OCI-LY3 (cell line): ENCODE measurements around the gene CEBPE.

Source experiments
- H2AFZ ChIP-seq: fragments of 200-600, 300-600 bp; shearing (Covaris generic); 2 replicates; pipeline ENCODE4 v1.6.0; 2014; ENCODE audit warnings: antibody characterized with exemption, low read depth, low read length
- H3K27ac ChIP-seq: fragments of 200-600, 300-600 bp; sonication (generic); 2 replicates; pipeline ENCODE4 v1.5.1; 2014; ENCODE audit warnings: mild to moderate bottlenecking, low read length, moderate library complexity, mixed read lengths
- H3K27me3 ChIP-seq: fragments of 200-600, 300-600 bp; sonication (generic); 2 replicates; pipeline ENCODE4 v1.6.1; 2014; ENCODE audit warnings: low read depth, low read length, mixed read lengths
- H3K36me3 ChIP-seq: fragments of 200-600, 300-600 bp; sonication (generic); replicated peaks from 2 replicates; pipeline ENCODE3; 2014; ENCODE audit warnings: low read depth, low read length, mixed read lengths
- H3K4me1 ChIP-seq: fragments of 300-600, 200-600 bp; sonication (generic); 2 replicates; pipeline ENCODE4 v1.6.1; 2014; ENCODE audit warnings: low read length, mixed read lengths
- H3K4me2 ChIP-seq: fragments of 200-600, 300-600 bp; sonication (generic); 2 replicates; pipeline ENCODE4 v1.6.1; 2014; ENCODE audit warnings: low read length, mixed read lengths
- H3K4me3 ChIP-seq: fragments of 300-600, 200-600 bp; sonication (generic); 2 replicates; pipeline ENCODE4 v1.5.1; 2014; ENCODE audit warnings: antibody characterized with exemption, mild to moderate bottlenecking, low read length, moderate library complexity
- H3K79me2 ChIP-seq: fragments of 300-600, 200-600 bp; shearing (Covaris generic); 2 replicates; pipeline ENCODE4 v1.6.1; 2014; ENCODE audit warnings: mild to moderate bottlenecking, low read length, mixed read lengths
- H3K9ac ChIP-seq: fragments of 300-600, 200-600 bp; shearing (Covaris generic); 2 replicates; pipeline ENCODE4 v1.6.0; 2014; ENCODE audit warnings: mild to moderate bottlenecking, low read length, moderate library complexity
- H3K9me3 ChIP-seq: fragments of 200-600, 300-600 bp; shearing (Covaris generic); 2 replicates; pipeline ENCODE4 v1.6.1; 2014; ENCODE audit warnings: low read length, mixed read lengths; ENCODE audit not compliant: insufficient read depth
- H4K20me1 ChIP-seq: fragments of 200-600, 300-600 bp; sonication (generic); 2 replicates; pipeline ENCODE4 v1.6.1; 2016; ENCODE audit warnings: low read length, mixed read lengths; ENCODE audit not compliant: insufficient read depth
- CTCF ChIP-seq: fragments of 200-600, 300-600 bp; sonication (generic); IDR thresholded peaks from 2 replicates; pipeline ENCODE4 v1.5.1; 2014; ENCODE audit warnings: antibody characterized with exemption, low read length, low read depth
- EZH2phosphoT487 ChIP-seq: fragments of 200-600 bp; shearing (Covaris generic); IDR thresholded peaks from 2 replicates; pipeline ENCODE4 v1.6.1; 2018; ENCODE audit warnings: antibody characterized with exemption, mixed run types, low read depth

CEBPE gene

GRCh38 chr14:23147676-23148075, 28.6 kb upstream of the CEBPE start:
- Histone ChIP-seq H3K9ac (no peak overlapping the region), H3K4me3 (no peak overlapping the region), H3K4me2 (no peak overlapping the region), H2AFZ (no peak overlapping the region), H3K36me3 (no peaks in the 10 kb centered on the region), H4K20me1 (no peaks in the 10 kb centered on the region), H3K27me3 (peaks cover 33% of the 10 kb centered on the region), H3K27ac (no peak overlapping the region), H3K9me3 (no peaks in the 10 kb centered on the region), H3K4me1 (no peaks in the 10 kb centered on the region), H3K79me2 (no peaks in the 10 kb centered on the region)
- TF ChIP-seq EZH2phosphoT487, result no peak
- TF ChIP-seq CTCF, result no peak

- Histone ChIP-seq H3K9ac (no peak overlapping the region), H3K36me3 (no peaks in the 10 kb centered on the region), H2AFZ (no peak overlapping the region), H3K27me3 (peaks cover 35% of the 10 kb centered on the region), H3K79me2 (no peaks in the 10 kb centered on the region), H3K4me3 (no peak overlapping the region), H3K27ac (no peak overlapping the region), H3K4me2 (no peak overlapping the region), H4K20me1 (no peaks in the 10 kb centered on the region), H3K9me3 (no peaks in the 10 kb centered on the region), H3K4me1 (no peaks in the 10 kb centered on the region)
- TF ChIP-seq EZH2phosphoT487 (no peak), CTCF (no peak)
Observed at GRCh38 chr14:23146980-23147379, 27.9 kb upstream of the CEBPE start.

- Histone ChIP-seq H3K27ac (no peak overlapping the region), H3K27me3 (peaks cover 35% of the 10 kb centered on the region), H3K4me1 (no peaks in the 10 kb centered on the region), H2AFZ (no peak overlapping the region), H3K79me2 (no peaks in the 10 kb centered on the region), H3K9ac (no peak overlapping the region), H3K4me3 (no peak overlapping the region), H3K9me3 (no peaks in the 10 kb centered on the region), H3K36me3 (no peaks in the 10 kb centered on the region), H3K4me2 (no peak overlapping the region), H4K20me1 (no peaks in the 10 kb centered on the region)
- TF ChIP-seq CTCF (no peak), EZH2phosphoT487 (no peak)
Observed at GRCh38 chr14:23146351-23146910, 27.4 kb upstream of the CEBPE start.

- no peaks in the 10 kb centered on the region for H3K9me3 ChIP-seq
- no peak overlapping the region for H2AFZ ChIP-seq
- H3K79me2 ChIP-seq, result no peaks in the 10 kb centered on the region
- peaks cover 29% of the 10 kb centered on the region for H3K27me3 ChIP-seq
- no peaks in the 10 kb centered on the region for H4K20me1 ChIP-seq
- no peak for TF ChIP-seq EZH2phosphoT487
- no peak for TF ChIP-seq CTCF
- no peak overlapping the region for H3K27ac ChIP-seq
- no peak overlapping the region for H3K4me3 ChIP-seq
- no peaks in the 10 kb centered on the region for H3K4me1 ChIP-seq
- no peak overlapping the region for H3K9ac ChIP-seq
- H3K4me2 ChIP-seq, result no peak overlapping the region
- H3K36me3 ChIP-seq, result no peaks in the 10 kb centered on the region
Observed at GRCh38 chr14:23145794-23146350, 26.8 kb upstream of the CEBPE start.
